ENCODE results near the gene RBPMS2.
"Not testable (repeated sequence)": the region's sequence is repeated elsewhere in the genome, so short reads cannot be mapped to it uniquely, and the experiment has no call there.

RBPMS2 gene

GRCh38 chr15:64775551-64776401, at the start of gene RBPMS2:
TSS of gene RBPMS2 (minus strand) at chr15:64775589. CDS start at chr15:64775319, 270 bp downstream.
- no peak for DNase-seq

GRCh38 chr15:64824929-64825430, 49.6 kb upstream of the RBPMS2 start:
- no peak for DNase-seq

- no peak for DNase-seq
Observed at GRCh38 chr15:64816452-64816851, 41.1 kb upstream of the RBPMS2 start.

GRCh38 chr15:64814965-64815364, 39.6 kb upstream of the RBPMS2 start:
- not testable (repeated sequence) for DNase-seq

GRCh38 chr15:64814283-64814682, 38.9 kb upstream of the RBPMS2 start:
- DNase-seq = not testable (repeated sequence)

GRCh38 chr15:64813075-64813474, 37.7 kb upstream of the RBPMS2 start:
- no peak for DNase-seq

- no peak for DNase-seq
Observed at GRCh38 chr15:64810497-64811326, 35.3 kb upstream of the RBPMS2 start.

- peak; percentile 54 for DNase-seq
Observed at GRCh38 chr15:64809649-64810496, 34.5 kb upstream of the RBPMS2 start.

GRCh38 chr15:64808785-64809453, 33.5 kb upstream of the RBPMS2 start:
- no peak for DNase-seq

GRCh38 chr15:64807751-64808222, 32.4 kb upstream of the RBPMS2 start:
- DNase-seq = no peak

GRCh38 chr15:64807051-64807749, 31.8 kb upstream of the RBPMS2 start:
- no peak for DNase-seq

GRCh38 chr15:64806509-64806908, 31.1 kb upstream of the RBPMS2 start:
- no peak for DNase-seq

- no peak for DNase-seq
Observed at GRCh38 chr15:64804619-64805018, 29.2 kb upstream of the RBPMS2 start.

GRCh38 chr15:64803526-64803925, 28.1 kb upstream of the RBPMS2 start:
- DNase-seq = no peak

GRCh38 chr15:64800476-64800875, 25.1 kb upstream of the RBPMS2 start:
- DNase-seq = no peak

- DNase-seq = not testable (repeated sequence)
Observed at GRCh38 chr15:64798905-64799304, 23.5 kb upstream of the RBPMS2 start.

GRCh38 chr15:64795921-64796320, 20.5 kb upstream of the RBPMS2 start:
- not testable (repeated sequence) for DNase-seq

GRCh38 chr15:64795299-64795698, 19.9 kb upstream of the RBPMS2 start:
- not testable (repeated sequence) for DNase-seq

- no peak for DNase-seq
Observed at GRCh38 chr15:64792282-64792681, 16.9 kb upstream of the RBPMS2 start.

- no peak for DNase-seq
Observed at GRCh38 chr15:64791401-64791800, 16.0 kb upstream of the RBPMS2 start.

- no peak for DNase-seq
Observed at GRCh38 chr15:64783796-64784195, 8.4 kb upstream of the RBPMS2 start.
